Right lobe of liver (tissue), 6 donors: ENCODE data around the gene TEN1. TPM values are rescaled to one million over a fixed set of nuclear protein-coding genes. Genes with fewer than 3 reads are reported as not detected.
A peak's percentile ranks its signal among the peaks of the same experiment; 100 is the strongest.

Source experiments
- ATAC-seq, 4 donors: fragments of 200-7000 bp; cut with Tn5 transposase; one replicate each; pipeline ENCODE4 v1.9.1; 2020; ENCODE audit warnings: mild to moderate bottlenecking in 4 of 4, moderate library complexity in 4 of 4
- DNase-seq, 3 donors: peaks; one replicate each; pipeline ENCODE4 v3.0.0-alpha.2; 2020
- H3K27ac ChIP-seq, 3 donors: fragments of 200-600 bp; one replicate each; pipeline ENCODE4 v1.8.0; 2022
- H3K27me3 ChIP-seq, 2 donors: fragments of 200-600 bp; one replicate each; pipeline ENCODE4 v1.8.0; 2022
- H3K36me3 ChIP-seq, 4 donors: fragments of 200-600 bp; sonication (generic) in 1 of 4; one replicate each; pipeline versions ENCODE4 v1.5.1 to v1.8.0; 2017 to 2022; ENCODE audit warnings: control low read depth in 1 of 4
- H3K4me1 ChIP-seq, 4 donors: fragments of 200-600 bp; sonication (generic) in 1 of 4; one replicate each; pipeline versions ENCODE4 v1.5.1 to v1.8.0; 2017 to 2022; ENCODE audit warnings: control low read depth in 1 of 4
- H3K4me3 ChIP-seq, 3 donors: fragments of 200-600 bp; one replicate each; pipeline ENCODE4 v1.8.0; 2022
- H3K9me3 ChIP-seq, 4 donors: fragments of 200-600 bp; sonication (generic) in 1 of 4; one replicate each; pipeline versions ENCODE4 v1.5.1 to v1.8.0; 2017 to 2022; ENCODE audit warnings: control low read depth in 1 of 4
- CTCF ChIP-seq, 4 donors: fragments of 200-600 bp in 3 of 4; fragments of 450-650 bp in 1 of 4; IDR thresholded peaks; one replicate each; pipeline versions ENCODE4 v1.5.1 to v1.8.0; 2016 to 2022; ENCODE audit warnings: antibody characterized with exemption in 4 of 4, mild to moderate bottlenecking in 2 of 4
- POLR2A ChIP-seq: fragments of 450-650 bp; IDR thresholded peaks from one replicate; pipeline ENCODE4 v1.6.1; 2017; ENCODE audit warnings: antibody characterized with exemption, mild to moderate bottlenecking
- WGBS: methylation state at CpG from one replicate; pipeline ENCODE4 v1.1.6; 2018; ENCODE audit warnings: low coverage, low lambda C conversion rate; ENCODE audit not compliant: insufficient coverage; ENCODE audit errors: missing lambda C conversion rate; 5-methylcytosine and 5-hydroxymethylcytosine counted together
- intact Hi-C, 2 donors: fragments of 100-400 bp; cut with DNase I; formaldehyde crosslinking; loops; one replicate each; pipeline versions ENCODE4 v1.11.2 to v1.14.1; 2022
- total RNA-seq, 6 experiments: library from RNA; depleted of rRNA in 2 of 6; stranded (reverse); fragments of >200 nt in 2 of 6; fragmentation: NEBNext Ultra II Directional in 3 of 6; extraction: Animal tissue kit (Norgen Biotek cat#: 25700) in 3 of 6; gene quantifications; one replicate each; pipeline versions ENCODE4 v1.1.0 to v1.2.4, GENCODE V29; 2016 to 2023
- donor health status: DM: no; HTN: yes; CAD: no.
- donor health status: DM: no; HTN: no; CAD: no.
- donor health status: DM: no; HTN: no; CAD: no.
- donor health status: DM: no; HTN: yes; CAD: no.
- donor health status: DM: no; HTN: yes; CAD: no.

Gene TEN1
- total RNA-seq, 6 experiments from 2014 or later = 6.9 to 25.2 (median 14.1) TPM

- no peak for TF ChIP-seq CTCF (IDR thresholded peaks at IDR 0.05)
- Histone ChIP-seq H3K27me3 (no peaks in the 10 kb centered on the region), H3K9me3 (no peaks in the 10 kb centered on the region), H3K36me3 (no peaks in the 10 kb centered on the region), H3K4me1 (no peaks in the 10 kb centered on the region), H3K4me3 (no peak overlapping the region), H3K27ac (no peak overlapping the region)
- no peak for DNase-seq
- 100% methylated on average over 1 of the region's 9 CpGs for WGBS
- intact Hi-C loops = no loop called here
- no peak for ATAC-seq
Observed at GRCh38 chr17:76024353-76024752, 45.3 kb downstream of the TEN1 start.

GRCh38 chr17:76025294-76025693 is 46.3 kb downstream of the TEN1 start:
- ATAC-seq = no peak

GRCh38 chr17:76026714-76027158 is 47.7 kb downstream of the TEN1 start:
- ATAC-seq (no peak), DNase-seq (no peak)
- no peak overlapping the region for H3K4me3 ChIP-seq
- no peak overlapping the region for H3K27ac ChIP-seq
- no peaks in the 10 kb centered on the region for H3K9me3 ChIP-seq
- intact Hi-C loops = no loop called here
- no peak for TF ChIP-seq CTCF (IDR thresholded peaks at IDR 0.05)
- H3K27me3 ChIP-seq = no peaks in the 10 kb centered on the region
- no peaks in the 10 kb centered on the region for H3K36me3 ChIP-seq
- WGBS = no CpG with 5 or more reads among the region's 15 CpGs
- no peaks in the 10 kb centered on the region for H3K4me1 ChIP-seq

More at GRCh38 chr17:76025294-76025693, 46.3 kb downstream of the TEN1 start:
- no peaks in the 10 kb centered on the region for H3K27me3 ChIP-seq
- H3K9me3 ChIP-seq = no peaks in the 10 kb centered on the region
- intact Hi-C loops = no loop called here
- no peak for DNase-seq
- 90% methylated on average over 2 of the region's 12 CpGs for WGBS
- H3K4me1 ChIP-seq = no peaks in the 10 kb centered on the region
- H3K27ac ChIP-seq = no peak overlapping the region
- H3K36me3 ChIP-seq = no peaks in the 10 kb centered on the region
- TF ChIP-seq POLR2A (no peak), CTCF (IDR thresholded peaks at IDR 0.05) (no peak)
- no peak overlapping the region for H3K4me3 ChIP-seq

- no peak for TF ChIP-seq CTCF (IDR thresholded peaks at IDR 0.05)
- no peak for TF ChIP-seq POLR2A
- no peak within 1 kb of the TSS for H3K4me3 ChIP-seq
Observed at GRCh38 chr17:76027159-76027839, 48.3 kb downstream of the TEN1 start, which contains the start of gene EVPL. Gene EVPL (minus strand): TSS chr17:76027306. CDS start chr17:76027198, 108 bp downstream.

More at GRCh38 chr17:76027159-76027839, 48.3 kb downstream of the TEN1 start, which contains the start of gene EVPL:
- Histone ChIP-seq H3K27ac (no peak within 1 kb of the TSS), H3K4me1 (no peaks in the 10 kb centered on the region), H3K9me3 (no peaks in the 10 kb centered on the region), H3K36me3 (no peaks in the 10 kb centered on the region), H3K27me3 (no peaks in the 10 kb centered on the region)
- intact Hi-C loops = no loop called here
- 47% methylated on average over 4 of the region's 24 CpGs for WGBS
- DNase-seq (no peak), ATAC-seq (peak in 1 of 4 donors; percentile 18)
